Smooth muscle cell (in vitro differentiated cells): Measurements from ENCODE around the gene NQO1. TPM values are rescaled to one million over a fixed set of nuclear protein-coding genes. Genes with fewer than 3 reads are reported as not detected.

Experiments
- DNase-seq: peaks from one replicate; lab custom pipeline; 2025; ENCODE audit not compliant: unreplicated experiment; lab: John Stamatoyannopoulos, UW
- H2AFZ ChIP-seq: fragments of 200-600 bp; sonication (generic); 2 replicates; pipeline ENCODE4 v1.6.0; 2016; ENCODE audit warnings: antibody characterized with exemption, low read depth, mild to moderate bottlenecking
- H3F3A ChIP-seq: fragments of 200-600 bp; sonication (generic); 2 replicates; pipeline ENCODE4 v1.6.0; 2017; ENCODE audit warnings: antibody characterized with exemption, low read depth
- H3K27ac ChIP-seq: fragments of 200-600 bp; sonication (generic); 2 replicates; pipeline ENCODE4 v1.5.1; 2016; ENCODE audit warnings: low read depth, mild to moderate bottlenecking
- H3K27me3 ChIP-seq: fragments of 200-600 bp; sonication (generic); 2 replicates; pipeline ENCODE4 v1.6.1; 2016; ENCODE audit warnings: low read depth, mild to moderate bottlenecking
- H3K36me3 ChIP-seq: fragments of 200-600 bp; sonication (generic); 2 replicates; pipeline ENCODE4 v1.5.1; 2016; ENCODE audit warnings: low read depth
- H3K4me1 ChIP-seq: fragments of 200-600 bp; sonication (generic); 2 replicates; pipeline ENCODE4 v1.5.1; 2016; ENCODE audit warnings: low read depth
- H3K4me2 ChIP-seq: fragments of 200-600 bp; sonication (generic); 2 replicates; pipeline ENCODE4 v1.6.0; 2016; ENCODE audit warnings: mild to moderate bottlenecking
- H3K4me3 ChIP-seq: fragments of 200-600 bp; sonication (generic); 2 replicates; pipeline ENCODE4 v1.5.1; 2016; ENCODE audit warnings: mild to moderate bottlenecking
- H3K79me2 ChIP-seq: fragments of 200-600 bp; sonication (generic); 2 replicates; pipeline ENCODE4 v1.6.0; 2016; ENCODE audit warnings: low read depth, mild to moderate bottlenecking
- H3K9ac ChIP-seq: fragments of 200-600 bp; sonication (generic); 2 replicates; pipeline ENCODE4 v1.6.0; 2016; ENCODE audit warnings: low read depth
- H3K9me3 ChIP-seq: fragments of 200-600 bp; sonication (generic); replicated peaks from 2 replicates; pipeline ENCODE4 v1.5.1; 2016; ENCODE audit warnings: low read depth
- H4K20me1 ChIP-seq: fragments of 200-600 bp; sonication (generic); 2 replicates; pipeline ENCODE4 v1.6.0; 2016; ENCODE audit warnings: low read depth
- WGBS: methylation state at CpG from one replicate; pipeline ENCODE4 v1.1.7; 2016; ENCODE audit warnings: low lambda C conversion rate; 5-methylcytosine and 5-hydroxymethylcytosine counted together
- polyA plus RNA-seq: library from polyadenylated mRNA; unstranded; fragments of >200 nt; fragmentation: Nextera tagmentation; extraction: Ambion mirVana; gene quantifications from 2 replicates; pipeline ENCODE4 v1.2.1, GENCODE V29; 2016
- total RNA-seq: library from RNA; depleted of rRNA; stranded (reverse); fragments of >200 nt; gene quantifications from 2 replicates; pipeline ENCODE4 v1.2.3, GENCODE V29; 2014
- TF ChIP-seq, protein P1 (sequence below): fragments of 200-600 bp; sonication (generic); IDR thresholded peaks from 2 replicates; pipeline ENCODE4 v1.5.1; 2017; ENCODE audit warnings: borderline replicate concordance, mild to moderate bottlenecking, antibody characterized with exemption; ENCODE audit not compliant: insufficient read depth, poor library complexity, severe bottlenecking

Gene NQO1
- total and polyA plus RNA-seq, 2 experiments from 2014 or later = 121 to 129 TPM

GRCh38 chr16:69691980-69692911, 34.1 kb downstream of the NQO1 start:
- TF ChIP-seq, protein P1, sequence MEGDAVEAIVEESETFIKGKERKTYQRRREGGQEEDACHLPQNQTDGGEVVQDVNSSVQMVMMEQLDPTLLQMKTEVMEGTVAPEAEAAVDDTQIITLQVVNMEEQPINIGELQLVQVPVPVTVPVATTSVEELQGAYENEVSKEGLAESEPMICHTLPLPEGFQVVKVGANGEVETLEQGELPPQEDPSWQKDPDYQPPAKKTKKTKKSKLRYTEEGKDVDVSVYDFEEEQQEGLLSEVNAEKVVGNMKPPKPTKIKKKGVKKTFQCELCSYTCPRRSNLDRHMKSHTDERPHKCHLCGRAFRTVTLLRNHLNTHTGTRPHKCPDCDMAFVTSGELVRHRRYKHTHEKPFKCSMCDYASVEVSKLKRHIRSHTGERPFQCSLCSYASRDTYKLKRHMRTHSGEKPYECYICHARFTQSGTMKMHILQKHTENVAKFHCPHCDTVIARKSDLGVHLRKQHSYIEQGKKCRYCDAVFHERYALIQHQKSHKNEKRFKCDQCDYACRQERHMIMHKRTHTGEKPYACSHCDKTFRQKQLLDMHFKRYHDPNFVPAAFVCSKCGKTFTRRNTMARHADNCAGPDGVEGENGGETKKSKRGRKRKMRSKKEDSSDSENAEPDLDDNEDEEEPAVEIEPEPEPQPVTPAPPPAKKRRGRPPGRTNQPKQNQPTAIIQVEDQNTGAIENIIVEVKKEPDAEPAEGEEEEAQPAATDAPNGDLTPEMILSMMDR = no peak
- Histone ChIP-seq H3K4me2 (no peak overlapping the region), H3K9me3 (no peaks in the 10 kb centered on the region), H3K27me3 (no peaks in the 10 kb centered on the region), H3K4me3 (no peak overlapping the region), H3K27ac (peak overlapping the region; percentile 61), H3K9ac (no peak overlapping the region), H3K4me1 (no peaks in the 10 kb centered on the region), H2AFZ (no peak overlapping the region), H4K20me1 (peaks cover 29% of the 10 kb centered on the region), H3K79me2 (peaks cover 20% of the 10 kb centered on the region), H3F3A (peaks cover 36% of the 10 kb centered on the region), H3K36me3 (peaks cover 42% of the 10 kb centered on the region)
- no peak for DNase-seq
- 77% methylated on average over 4 of the region's 4 CpGs for WGBS

GRCh38 chr16:69688589-69688988, 37.8 kb downstream of the NQO1 start:
- Histone ChIP-seq H3F3A (peaks cover 35% of the 10 kb centered on the region), H3K9me3 (no peaks in the 10 kb centered on the region), H3K27me3 (no peaks in the 10 kb centered on the region), H3K27ac (no peak overlapping the region), H3K4me2 (no peak overlapping the region), H3K4me3 (no peak overlapping the region), H4K20me1 (peaks cover 12% of the 10 kb centered on the region), H3K36me3 (peaks cover 20% of the 10 kb centered on the region), H2AFZ (no peak overlapping the region), H3K9ac (no peak overlapping the region), H3K79me2 (no peaks in the 10 kb centered on the region), H3K4me1 (no peaks in the 10 kb centered on the region)
- WGBS = 96% methylated on average over 2 of the region's 2 CpGs
- TF ChIP-seq, protein P1 = no peak
- DNase-seq = no peak

- Histone ChIP-seq H3K4me2 (no peak overlapping the region), H4K20me1 (no peaks in the 10 kb centered on the region), H3F3A (no peaks in the 10 kb centered on the region), H3K36me3 (peaks cover 26% of the 10 kb centered on the region), H3K9ac (no peak overlapping the region), H3K27me3 (no peaks in the 10 kb centered on the region), H3K79me2 (peaks cover 12% of the 10 kb centered on the region), H3K27ac (peak overlapping the region; percentile 4), H3K4me3 (no peak overlapping the region), H2AFZ (no peak overlapping the region), H3K9me3 (no peaks in the 10 kb centered on the region), H3K4me1 (no peaks in the 10 kb centered on the region)
- DNase-seq = no peak
- TF ChIP-seq, protein P1 = no peak
Measured at GRCh38 chr16:69680358-69680757, 46.0 kb downstream of the NQO1 start.
